ENCODE measurements around the gene SCRN1. TPM values are rescaled to one million over a fixed set of nuclear protein-coding genes. Genes with fewer than 3 reads are reported as not detected.

Gene SCRN1
- total and polyA plus RNA-seq, 2 donors from 2014 or later = 22.2 to 85.6 TPM

GRCh38 chr7:29924684-29925083, 64.9 kb downstream of the SCRN1 start:
- FAIRE-seq (no peak), DNase-seq (no peak)
- no peak overlapping the region for H3K4me3 ChIP-seq (ENCODE audit: low read length in 3 of 3)
- no peaks in the 10 kb centered on the region for H3K4me1 ChIP-seq (ENCODE audit: control insufficient read depth in 2 of 3, insufficient read depth in 2 of 3, low read depth in 1 of 3, low read length in 3 of 3)
- H3K27ac ChIP-seq (ENCODE audit: low read depth in 2 of 2, low read length in 2 of 2) = no peak overlapping the region
- TF ChIP-seq CTCF (IDR thresholded peaks at IDR 0.05; ENCODE audit: borderline replicate concordance, extremely low read depth, insufficient read depth) = no peak
- peaks cover 0 to 5% (median 0%) of the 10 kb centered on the region in 3 donors for H3K36me3 ChIP-seq (ENCODE audit: control insufficient read depth in 2 of 3, insufficient read depth in 3 of 3, low read length in 3 of 3)
- intact Hi-C loops (cut with DNase I) = no loop called here
- no peaks in the 10 kb centered on the region for H3K27me3 ChIP-seq (ENCODE audit: control insufficient read depth, insufficient read depth, low read length)
- H3K9me3 ChIP-seq (ENCODE audit: control insufficient read depth in 2 of 3, insufficient read depth in 1 of 3, low read length in 3 of 3) = no peaks in the 10 kb centered on the region
- H3K9ac ChIP-seq (ENCODE audit: low read length in 3 of 3) = no peak overlapping the region

GRCh38 chr7:29924006-29924405, 65.6 kb downstream of the SCRN1 start:
- Histone ChIP-seq H3K36me3 (ENCODE audit: control insufficient read depth in 2 of 3, insufficient read depth in 3 of 3, low read length in 3 of 3) (peaks cover 0 to 5% (median 0%) of the 10 kb centered on the region in 3 donors), H3K9me3 (ENCODE audit: control insufficient read depth in 2 of 3, insufficient read depth in 1 of 3, low read length in 3 of 3) (no peaks in the 10 kb centered on the region), H3K9ac (ENCODE audit: low read length in 3 of 3) (no peak overlapping the region), H3K4me1 (ENCODE audit: control insufficient read depth in 2 of 3, insufficient read depth in 2 of 3, low read depth in 1 of 3, low read length in 3 of 3) (no peaks in the 10 kb centered on the region), H3K27me3 (ENCODE audit: control insufficient read depth, insufficient read depth, low read length) (no peaks in the 10 kb centered on the region), H3K27ac (ENCODE audit: low read depth in 2 of 2, low read length in 2 of 2) (no peak overlapping the region), H3K4me3 (ENCODE audit: low read length in 3 of 3) (no peak overlapping the region)
- FAIRE-seq = no peak
- peak in 3 of 5 donors; percentile 35 to 59 (median 41) for DNase-seq
- intact Hi-C loops (cut with DNase I) = no loop called here
- no peak for TF ChIP-seq CTCF (IDR thresholded peaks at IDR 0.05; ENCODE audit: borderline replicate concordance, extremely low read depth, insufficient read depth)

- Histone ChIP-seq H3K27me3 (ENCODE audit: control insufficient read depth, insufficient read depth, low read length) (no peaks in the 10 kb centered on the region), H3K4me3 (ENCODE audit: low read length in 3 of 3) (no peak overlapping the region), H3K4me1 (ENCODE audit: control insufficient read depth in 2 of 3, insufficient read depth in 2 of 3, low read depth in 1 of 3, low read length in 3 of 3) (no peaks in the 10 kb centered on the region), H3K36me3 (ENCODE audit: control insufficient read depth in 2 of 3, insufficient read depth in 3 of 3, low read length in 3 of 3) (peaks cover 0 to 5% (median 0%) of the 10 kb centered on the region in 3 donors), H3K9me3 (ENCODE audit: control insufficient read depth in 2 of 3, insufficient read depth in 1 of 3, low read length in 3 of 3) (no peaks in the 10 kb centered on the region), H3K27ac (ENCODE audit: low read depth in 2 of 2, low read length in 2 of 2) (no peak overlapping the region), H3K9ac (ENCODE audit: low read length in 3 of 3) (no peak overlapping the region)
- intact Hi-C loops (cut with DNase I) = no loop called here
- DNase-seq (no peak), FAIRE-seq (no peak)
- no peak for TF ChIP-seq CTCF (IDR thresholded peaks at IDR 0.05; ENCODE audit: borderline replicate concordance, extremely low read depth, insufficient read depth)
Measured at GRCh38 chr7:29922921-29923700, 66.5 kb downstream of the SCRN1 start.

Data from kidney (tissue), 14 donors.